SKM-1 treated with dmso at 0.1 percent for 144 hours (cell line): ENCODE measurements around the gene GCKR.

Source experiments
- DNase-seq: peaks from one replicate; lab custom pipeline; 2025; ENCODE audit not compliant: unreplicated experiment; lab: John Stamatoyannopoulos, UW

GCKR gene

GRCh38 chr2:27571681-27572080, 75.0 kb downstream of the GCKR start:
- no peak for DNase-seq

GRCh38 chr2:27572439-27572838, 75.8 kb downstream of the GCKR start:
- DNase-seq: no peak

- DNase-seq: no peak
These were observed 76.4 kb downstream of the GCKR start for GRCh38 chr2:27572998-27573429.
